HG03139 (cell line): ENCODE measurements around the gene MYBPC3.
A peak's percentile ranks its signal among the peaks of the same experiment; 100 is the strongest.

Experiments used
- ATAC-seq: cut with Tn5 transposase; IDR thresholded peaks from one replicate; pipeline ENCODE4 v1.9.1; 2021; ENCODE audit not compliant: unreplicated experiment

Gene MYBPC3

DNA sequence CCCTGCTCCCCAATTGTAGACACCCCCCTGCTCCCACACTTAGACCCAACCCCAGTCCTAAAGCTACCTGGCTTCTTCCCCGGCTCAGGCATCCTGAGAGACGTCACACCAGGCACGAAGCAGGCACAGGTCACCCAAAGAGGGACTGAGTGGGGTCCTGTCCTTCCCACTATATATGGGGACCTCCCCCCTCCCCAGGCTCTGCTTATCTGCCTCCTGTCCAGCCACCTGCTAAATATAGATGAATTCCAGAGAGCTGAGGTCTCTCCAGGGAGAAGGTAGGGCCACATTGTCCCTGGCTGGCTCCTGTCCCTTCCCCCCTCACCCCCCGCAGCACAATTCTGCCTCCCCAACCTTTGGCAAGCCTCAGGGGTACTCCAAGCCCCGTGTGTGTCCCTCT lies at the start of gene MYBPC3:
Gene MYBPC3 (minus strand): TSS at position 147 of the 400 bp plus-strand sequence. CDS start 55 bp downstream, at position 92.
- ATAC-seq, result no peak

DNA sequence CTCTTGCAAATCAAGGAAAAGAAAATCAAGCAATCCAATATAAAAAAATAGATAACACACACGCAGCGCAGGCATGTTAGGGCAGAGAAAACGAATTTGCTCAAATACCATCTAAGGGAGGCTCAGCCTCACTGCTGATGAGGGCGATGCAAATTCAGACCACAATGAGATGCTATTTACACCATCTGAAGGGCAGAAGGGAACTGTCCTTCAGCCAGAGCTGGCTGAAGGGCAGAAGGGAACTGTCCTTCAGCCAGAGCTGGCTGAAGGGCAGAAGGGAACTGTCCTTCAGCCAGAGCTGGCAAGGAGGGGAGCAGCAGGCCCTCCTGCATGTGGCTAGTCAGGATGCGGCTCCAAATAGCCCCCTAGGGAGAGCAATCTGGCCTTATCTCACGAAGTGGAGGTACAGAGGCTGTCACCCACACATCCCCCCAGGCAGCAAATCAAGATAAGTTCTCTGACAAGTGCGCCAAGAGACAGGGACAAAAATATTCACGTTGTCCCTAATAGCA lies 48.3 kb upstream of the MYBPC3 start:
- ATAC-seq, result peak; percentile 62

DNA sequence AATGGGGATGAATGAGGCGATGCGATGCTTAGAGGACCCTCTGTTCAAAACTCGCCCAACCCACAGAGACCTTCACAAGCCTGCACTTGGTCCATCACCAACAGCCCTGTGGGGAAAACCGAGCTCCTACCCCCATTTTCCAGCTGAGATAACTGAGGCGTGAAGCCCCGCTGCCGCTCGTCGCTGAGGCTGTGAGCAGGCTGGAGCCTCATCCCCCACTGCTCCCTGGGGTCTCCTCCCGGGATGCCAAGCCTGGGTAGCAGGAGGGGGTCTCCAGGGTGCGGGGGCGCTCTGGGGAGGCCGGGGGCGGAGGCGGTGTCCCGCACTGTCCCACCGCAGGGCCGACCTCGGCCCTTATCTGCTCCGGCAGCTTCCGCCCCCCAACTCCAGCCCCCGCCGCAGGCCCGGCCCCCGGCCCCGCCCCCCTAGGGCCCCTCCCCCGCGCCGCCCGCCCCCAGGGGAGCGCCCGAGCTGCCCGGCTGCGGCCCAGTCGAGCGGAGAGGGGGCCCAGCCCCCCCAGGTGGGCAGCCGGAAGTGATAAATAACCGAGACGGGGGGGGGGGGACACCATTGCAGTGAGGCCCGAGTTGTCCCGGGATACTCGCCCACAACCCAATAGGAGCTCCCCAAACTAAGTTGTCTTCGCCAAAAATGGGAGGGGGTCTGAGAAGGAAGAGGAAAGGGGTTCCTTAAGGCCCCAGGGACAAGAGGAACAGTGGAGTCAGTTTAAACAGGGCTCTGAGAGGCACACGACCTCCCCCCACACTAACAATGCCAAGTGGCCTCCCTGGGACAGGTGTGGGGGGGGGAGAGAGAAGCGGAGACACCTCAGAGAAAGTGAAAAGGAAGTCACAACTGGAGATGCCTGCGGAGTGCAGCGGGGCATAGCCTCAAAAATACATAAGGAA lies 47.6 kb upstream of the MYBPC3 start:
- ATAC-seq, result peak; percentile 32

DNA sequence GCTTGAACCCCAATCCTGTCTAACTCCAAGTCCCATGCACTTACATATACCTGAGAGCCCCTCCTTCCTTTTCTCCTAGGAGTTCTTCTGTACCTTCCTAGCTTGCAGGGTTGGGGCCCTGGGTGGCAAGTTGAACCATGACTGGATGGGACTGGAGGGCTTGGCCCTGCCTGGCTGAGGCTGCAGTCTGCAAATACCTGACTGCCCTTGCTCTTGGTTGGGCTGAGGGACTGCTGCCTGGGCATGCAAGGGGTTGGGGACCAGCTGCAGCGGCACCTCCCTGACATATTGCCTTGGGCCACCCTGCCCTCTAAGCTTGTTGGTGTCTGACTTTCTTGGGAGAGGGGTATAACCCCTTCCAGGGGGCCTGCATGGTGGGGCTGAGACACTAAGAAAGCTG lies 46.0 kb upstream of the MYBPC3 start:
- no peak for ATAC-seq

DNA sequence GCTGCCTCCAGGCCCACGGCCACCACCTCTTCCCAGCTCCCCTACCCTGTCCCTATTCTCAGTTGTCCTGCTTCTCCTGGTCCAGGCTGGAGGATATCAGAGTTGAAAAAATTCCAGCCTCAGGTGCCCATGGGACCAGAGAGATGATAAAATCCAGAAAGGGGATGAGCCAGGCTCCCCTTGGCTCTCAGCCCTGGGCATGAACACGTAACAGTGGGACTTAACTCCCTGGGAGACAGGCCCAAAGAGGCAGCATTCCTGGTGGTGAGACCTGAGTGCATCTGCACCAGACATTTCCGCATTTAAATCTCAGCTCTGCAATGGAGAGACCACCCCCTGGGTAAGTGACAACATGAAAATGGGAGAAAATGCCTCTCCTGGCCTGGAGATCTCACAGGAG lies 45.5 kb upstream of the MYBPC3 start:
- no peak for ATAC-seq

DNA sequence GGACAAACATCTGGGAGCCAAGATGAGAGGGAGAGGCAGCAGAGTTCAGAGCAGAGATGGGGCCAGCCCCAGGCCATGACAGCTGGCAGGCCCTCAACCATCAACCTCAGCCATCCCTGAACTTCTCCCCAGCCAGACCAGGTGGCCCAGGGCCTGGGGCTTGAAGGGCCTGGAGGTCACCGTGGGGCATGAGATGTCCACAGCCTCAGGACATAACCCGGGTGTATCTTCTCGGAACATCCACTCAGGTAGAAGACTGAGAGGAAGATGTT lies 43.5 kb upstream of the MYBPC3 start:
- no peak for ATAC-seq

DNA sequence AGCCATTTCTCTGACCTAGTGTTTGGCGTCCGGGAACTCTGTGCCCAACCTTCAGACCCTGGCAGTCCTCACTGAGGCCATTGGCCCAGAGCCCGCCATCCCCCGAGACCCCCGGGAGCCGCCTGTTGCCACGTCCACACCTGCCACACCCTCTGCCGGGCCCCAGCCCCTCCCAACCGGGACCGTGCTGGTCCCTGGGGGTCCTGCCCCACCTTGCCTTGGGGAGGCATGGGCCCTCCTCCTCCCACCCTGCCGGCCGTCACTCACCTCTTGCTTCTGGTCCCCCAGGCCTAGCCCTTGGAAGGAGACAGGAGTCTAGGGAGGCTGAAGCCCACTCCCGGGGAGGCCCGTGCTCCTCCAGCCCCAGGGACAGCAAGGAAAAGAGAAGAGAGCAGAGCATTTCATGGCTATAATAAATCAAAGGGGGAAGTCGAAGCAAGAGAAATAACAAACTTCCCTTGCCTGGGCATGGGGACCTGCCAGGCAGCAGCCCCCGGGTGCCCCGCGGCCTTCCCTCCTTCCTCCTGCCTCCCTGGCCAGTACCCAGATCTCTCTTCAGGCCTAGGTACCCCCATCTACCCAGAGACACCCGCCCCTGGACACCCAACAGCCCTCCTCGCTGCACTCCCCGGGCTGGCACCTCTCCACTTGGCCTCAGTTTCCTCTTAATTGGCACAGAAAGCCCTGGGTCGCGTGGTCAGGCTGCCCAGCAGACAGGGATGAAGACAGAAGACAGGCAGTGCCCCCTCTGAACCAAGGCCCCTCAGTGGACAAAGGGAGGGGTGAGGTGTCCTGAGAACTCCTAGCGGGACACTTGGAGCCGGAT lies 42.9 kb upstream of the MYBPC3 start:
- no peak for ATAC-seq

DNA sequence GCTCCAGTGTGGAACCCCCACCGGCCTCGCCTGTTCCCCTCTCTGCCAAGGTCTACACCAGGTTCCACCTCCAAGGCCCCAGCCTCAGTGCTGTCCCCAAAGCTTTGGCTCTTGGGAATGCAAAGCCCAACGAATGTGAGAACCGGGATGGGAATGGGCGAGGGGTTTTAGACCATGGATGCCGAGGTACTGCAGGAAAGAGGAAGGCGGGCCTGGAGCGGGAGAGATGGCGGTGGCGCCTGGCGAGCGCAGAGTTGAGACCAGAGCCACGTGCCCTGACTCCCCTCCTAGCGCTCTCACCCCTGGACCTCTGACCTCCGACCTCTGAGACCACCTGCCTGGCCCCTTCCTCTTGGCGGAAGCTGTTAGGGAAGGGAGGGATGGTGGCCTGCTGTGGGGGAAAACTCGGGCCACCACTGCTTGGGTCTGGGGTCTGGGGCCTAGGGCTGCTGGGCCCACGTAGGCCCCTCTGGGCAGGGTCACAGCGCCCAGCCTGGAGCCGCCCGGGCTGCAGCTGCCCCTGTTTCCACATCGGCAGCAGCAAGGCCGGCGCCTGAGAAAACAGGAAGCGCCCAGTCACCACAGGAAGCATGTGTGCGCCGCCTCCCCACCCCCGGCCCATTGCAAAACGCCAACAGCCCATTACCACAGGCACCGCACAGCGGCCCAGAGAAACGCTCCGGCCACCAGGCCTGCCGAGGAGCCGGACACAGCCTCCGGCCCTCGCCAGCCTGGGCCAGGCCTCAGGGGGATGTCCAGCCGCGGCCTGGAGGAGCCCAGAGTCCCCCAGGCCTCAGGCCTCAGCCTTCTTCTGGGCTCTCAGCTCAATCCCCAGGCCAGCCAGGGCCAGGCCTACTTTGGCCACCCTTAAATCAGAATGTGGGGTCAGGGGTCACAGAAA lies 42.1 kb upstream of the MYBPC3 start:
- peak; percentile 65 for ATAC-seq

DNA sequence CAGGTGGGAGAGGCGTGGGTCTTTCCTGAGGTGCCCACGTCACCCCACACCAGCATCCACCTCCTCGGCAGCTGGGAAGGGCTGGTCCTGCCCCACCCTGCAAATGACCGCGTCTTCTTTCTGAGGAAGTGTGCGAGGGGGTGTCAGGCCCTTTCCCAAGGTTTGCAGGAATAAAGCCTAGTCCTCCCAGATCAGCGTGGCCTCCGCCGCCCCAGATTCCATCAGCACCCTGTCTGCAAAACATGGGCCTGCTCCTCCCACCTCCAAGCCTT lies 41.5 kb upstream of the MYBPC3 start:
- ATAC-seq, result no peak

DNA sequence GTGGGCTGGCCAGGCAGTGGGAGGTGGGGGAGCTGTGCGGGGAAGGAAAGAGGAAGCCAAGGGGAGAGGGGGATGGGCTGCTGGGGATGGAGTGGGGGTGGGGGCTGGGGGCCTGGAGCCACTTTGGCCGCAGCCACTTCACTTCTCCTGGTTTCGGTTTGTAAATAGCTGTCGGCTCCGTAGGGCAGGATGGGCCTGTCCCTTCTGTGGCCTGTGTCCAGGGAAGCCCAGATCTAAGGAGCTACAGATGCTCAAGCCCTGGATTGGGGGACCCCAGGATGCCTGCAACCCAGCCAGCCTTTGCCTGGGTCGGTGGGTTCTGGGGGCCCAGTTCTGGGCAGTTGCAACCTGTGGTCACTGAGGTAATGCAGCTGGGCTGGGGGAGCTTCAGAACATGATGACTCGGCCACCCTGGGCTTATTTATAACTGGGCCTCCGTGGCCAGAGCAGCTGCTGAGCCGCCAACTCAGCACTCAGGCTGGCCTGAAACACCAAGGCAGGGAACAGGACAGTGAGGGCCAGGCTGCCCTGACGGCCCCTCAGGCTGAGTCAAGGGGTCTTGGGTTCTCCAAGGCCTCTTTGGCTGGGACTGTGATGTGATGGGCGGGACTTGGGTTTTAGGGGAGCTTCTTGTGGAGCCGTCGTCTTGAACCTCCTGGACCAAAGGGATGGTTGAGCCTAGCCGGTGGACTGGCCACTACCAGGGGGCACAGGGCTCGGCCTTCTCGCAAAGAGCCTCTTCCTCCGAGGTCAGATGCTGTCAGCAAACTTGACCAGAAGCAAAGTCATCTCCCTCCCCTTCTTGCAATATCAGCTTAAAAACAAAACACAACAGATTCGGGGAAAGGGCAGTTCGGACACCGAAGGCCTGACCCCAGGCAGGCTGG lies 40.9 kb upstream of the MYBPC3 start:
- ATAC-seq, result no peak

DNA sequence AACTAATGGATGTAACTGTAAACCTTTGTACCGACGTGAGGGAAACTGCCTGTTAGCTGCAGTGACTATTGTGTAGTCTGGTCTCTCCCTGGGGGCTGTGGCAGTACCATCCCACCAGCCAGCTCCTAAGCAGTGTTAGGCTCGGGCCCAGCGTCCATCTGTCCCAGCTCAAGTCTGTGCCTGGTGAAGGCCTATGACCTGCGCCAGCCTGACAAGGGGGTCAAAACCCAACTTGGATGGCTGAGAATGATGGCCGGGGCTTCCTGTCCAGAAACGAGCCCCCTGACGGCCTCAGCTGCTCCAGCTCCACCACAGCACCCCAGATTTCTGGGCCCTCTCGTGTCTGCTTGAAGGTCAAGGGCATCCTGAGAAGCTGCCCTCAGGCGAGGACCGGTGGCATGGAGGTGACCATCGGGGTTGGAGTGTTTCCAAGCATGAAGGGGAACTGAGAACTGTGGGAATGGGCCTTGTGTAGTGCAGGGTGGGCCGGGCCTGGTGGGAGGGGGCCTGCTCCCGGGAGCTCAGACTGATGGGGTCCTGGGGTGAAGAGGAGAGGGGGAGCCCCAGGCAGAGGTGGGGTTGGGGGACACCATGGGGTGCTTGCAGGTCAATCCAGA lies 40.2 kb upstream of the MYBPC3 start:
- no peak for ATAC-seq

DNA sequence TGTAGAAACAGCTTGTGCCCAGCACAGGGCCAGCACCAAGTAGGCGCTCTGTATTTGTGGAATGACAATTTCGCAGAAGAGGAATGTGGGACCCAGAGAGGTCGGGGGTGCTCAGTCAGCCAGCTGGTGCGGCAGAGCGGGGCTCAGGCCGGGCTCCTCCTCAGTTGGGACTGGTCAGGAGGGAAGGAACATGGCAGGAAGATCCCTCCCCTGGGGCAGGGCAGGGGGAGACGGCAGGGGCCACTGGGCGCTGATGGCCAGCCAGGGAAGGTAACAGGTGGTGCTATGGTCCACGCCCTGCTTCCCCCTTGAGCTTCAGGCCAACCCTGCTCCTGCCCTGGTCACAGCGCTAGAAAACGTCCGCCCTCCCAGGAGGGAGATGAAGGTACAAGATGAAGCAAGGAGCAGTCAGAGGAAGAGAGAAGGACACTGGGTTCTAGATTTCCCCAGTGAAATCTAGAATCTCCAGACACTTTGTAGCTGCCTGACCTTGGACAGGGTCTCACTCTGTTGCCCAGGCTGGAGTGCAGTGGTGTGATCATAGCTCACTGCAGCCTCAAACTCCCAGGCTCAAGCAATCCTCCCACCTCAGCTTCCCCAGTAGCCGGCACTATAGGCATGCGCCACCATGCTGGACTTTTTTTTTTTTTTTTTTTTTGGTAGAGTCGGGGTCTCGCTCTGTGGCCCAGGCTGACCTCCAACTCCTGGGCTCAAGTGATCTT lies 39.4 kb upstream of the MYBPC3 start:
- no peak for ATAC-seq

DNA sequence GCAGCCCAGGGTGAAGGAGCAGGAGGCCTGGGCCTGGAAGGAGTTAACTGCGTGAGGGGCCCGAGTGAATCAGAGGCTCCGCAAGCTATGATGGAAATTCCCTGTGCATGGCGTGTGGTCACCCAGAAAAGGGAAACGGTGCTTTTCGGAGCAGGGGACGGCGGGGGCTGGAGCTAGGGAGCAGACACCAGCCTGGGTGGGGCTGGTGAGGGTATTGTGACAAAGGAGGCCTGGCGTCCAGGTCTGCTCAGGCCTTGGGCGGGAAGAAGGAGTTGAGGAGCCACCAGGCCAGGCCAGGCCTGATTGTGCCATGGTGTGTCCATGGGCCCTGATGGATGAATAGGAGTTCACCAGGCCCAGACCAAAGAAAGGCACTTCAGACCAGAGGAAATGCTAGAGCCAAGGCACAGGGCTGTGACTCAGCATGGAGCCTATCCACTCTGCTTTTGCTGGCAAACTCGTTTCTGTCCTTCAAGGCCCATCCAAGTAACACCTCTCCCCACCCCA lies 38.6 kb upstream of the MYBPC3 start:
- ATAC-seq, result no peak

DNA sequence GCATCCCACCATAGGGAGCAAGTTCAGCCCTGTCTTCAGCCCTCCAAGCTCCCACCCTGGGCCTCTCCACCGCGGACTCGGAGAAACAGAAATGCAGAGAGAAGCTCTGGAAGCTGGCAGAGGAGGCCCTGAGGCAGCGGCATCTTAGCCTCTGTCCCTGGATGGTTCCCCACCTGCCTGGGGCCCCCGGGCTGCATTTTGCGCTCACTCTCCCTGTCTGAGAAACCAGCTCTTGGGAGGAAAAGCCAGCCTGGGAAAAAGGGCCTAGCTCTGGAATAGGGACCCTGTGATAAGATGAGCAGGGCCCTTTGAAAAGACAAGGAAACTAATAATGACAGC lies 37.9 kb upstream of the MYBPC3 start:
- no peak for ATAC-seq

DNA sequence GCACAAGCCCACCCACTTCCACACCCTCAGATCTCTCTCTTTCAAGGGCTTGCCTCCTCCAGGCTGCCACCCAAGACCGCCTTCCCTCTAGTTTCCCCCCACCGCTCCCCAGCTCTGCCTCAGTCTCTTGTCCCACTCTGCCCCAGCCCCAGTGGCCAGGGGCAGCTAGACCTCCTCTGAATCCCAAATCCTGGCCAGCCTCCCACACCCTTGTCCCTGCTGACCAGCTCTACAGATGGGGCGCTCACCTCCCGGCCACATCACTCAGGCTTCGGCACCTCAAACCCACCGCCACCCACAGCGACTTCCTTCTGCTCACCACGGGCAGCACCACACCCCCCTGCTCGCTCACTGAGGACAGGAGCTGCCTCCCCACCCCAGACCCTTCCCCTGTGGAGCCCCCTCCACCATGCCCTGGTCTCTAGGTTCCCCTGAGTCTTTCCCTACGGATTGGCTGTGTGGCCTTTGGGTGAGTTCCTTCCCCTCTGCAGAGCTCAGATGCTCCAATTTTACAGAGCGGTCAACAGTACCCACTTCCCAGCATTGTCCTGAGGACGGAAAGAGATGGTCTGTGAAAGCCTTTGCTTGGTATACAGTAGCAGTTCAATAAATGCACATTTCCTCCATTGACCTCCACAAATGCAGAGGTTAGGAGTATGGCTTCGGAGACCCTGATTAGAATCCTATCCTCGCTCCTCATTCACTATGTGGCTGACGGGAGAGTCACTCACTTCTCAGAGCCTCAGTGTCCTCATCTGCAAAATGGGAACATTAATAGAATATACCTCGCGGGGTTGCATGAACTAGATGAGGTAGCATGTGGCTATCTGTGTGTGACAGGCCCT lies 37.3 kb upstream of the MYBPC3 start:
- no peak for ATAC-seq

DNA sequence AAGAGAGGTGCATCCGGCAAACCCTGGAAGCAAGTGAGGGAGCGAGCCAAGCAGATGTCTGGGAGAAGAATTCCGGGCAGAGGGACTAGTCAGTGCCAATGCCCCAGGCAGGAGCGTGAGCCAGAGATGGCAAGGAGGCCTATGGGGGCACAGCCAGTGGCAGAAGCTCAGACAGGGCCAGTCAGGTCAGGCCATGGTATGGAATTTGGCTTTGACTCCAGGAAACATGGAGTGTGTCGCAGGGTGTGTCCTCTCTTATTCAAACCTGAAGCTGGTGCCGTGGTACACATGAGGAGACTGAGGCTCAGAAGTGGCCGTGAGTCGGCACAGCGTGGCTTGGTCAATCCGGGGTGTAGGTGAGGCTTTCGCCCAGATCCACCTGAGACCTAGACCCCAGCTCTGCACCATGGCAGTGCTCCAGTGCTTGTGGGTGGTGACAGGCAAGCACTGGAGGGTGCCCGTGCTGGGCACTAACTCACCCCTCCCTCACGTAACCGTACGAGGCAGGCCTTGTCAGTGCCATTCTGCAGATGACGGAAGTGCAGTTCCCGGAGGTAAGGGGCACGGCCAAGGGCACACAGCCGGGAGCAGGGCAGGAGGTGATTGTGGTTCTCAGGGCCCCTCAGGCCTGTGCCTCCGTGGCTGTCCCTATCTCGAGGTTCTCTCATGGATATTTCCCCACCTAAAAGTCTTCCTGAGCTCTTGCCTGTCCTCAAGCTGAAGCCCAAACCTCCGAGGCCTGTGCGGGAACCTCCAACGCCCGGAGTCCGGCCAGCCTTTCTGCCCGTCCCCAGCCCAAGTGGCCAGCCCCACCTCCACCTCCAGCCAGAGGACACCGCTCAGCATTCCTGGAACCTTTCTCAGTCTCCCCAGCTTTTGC lies 36.4 kb upstream of the MYBPC3 start:
- ATAC-seq, result no peak

DNA sequence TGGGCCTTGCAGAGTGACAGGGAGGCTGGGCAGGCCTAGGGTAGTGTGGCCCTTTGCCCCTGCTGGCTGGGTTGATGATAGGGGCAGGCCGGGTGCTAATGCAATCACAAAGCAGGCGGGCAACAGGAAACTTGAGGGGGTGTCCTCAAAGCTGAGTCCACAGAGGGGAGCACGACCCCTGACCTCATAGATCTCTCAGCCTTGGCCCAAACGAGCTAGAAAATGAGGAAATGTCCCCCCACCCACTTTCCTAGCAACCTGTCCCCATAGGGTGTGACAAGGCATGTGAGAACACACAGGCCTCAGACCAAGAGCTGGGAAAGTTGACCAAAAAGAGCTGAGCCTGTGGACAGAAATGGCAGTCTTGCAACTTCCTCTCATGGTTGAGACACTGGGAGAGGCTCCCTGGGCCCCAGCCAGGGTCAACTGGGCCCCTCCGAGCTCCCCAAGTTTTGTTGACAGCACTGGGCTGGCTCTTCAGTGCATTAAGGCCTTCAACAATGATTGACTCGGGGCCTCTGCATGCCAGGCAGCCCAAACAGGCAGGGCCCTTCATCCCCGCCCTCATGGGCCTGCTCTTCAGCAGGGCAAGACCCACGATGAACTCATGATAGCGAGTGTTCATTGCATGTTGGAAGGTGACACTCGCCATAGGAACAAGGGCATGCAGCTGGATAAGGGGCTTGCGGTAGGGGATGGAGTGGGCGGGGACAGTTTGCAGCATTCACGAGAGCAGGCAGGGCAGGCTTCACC lies 35.6 kb upstream of the MYBPC3 start:
- ATAC-seq, result no peak
